Activated CD4-positive, alpha-beta memory T cell treated with anti-CD3 and anti-CD28 coated beads, Interleukin-2, amount 10 ng/mL, durations not matched to agents 7 days and 5 days (primary cell): ENCODE measurements around the gene ABCG1. TPM values are rescaled to one million over a fixed set of nuclear protein-coding genes. Genes with fewer than 3 reads are reported as not detected.
A peak's percentile ranks its signal among the peaks of the same experiment; 100 is the strongest.

ENCODE experiments used
- CTCF ChIA-PET: fragments of 350-600 bp; sonication (Branson Sonifier 250); formaldehyde crosslinking; loops from one replicate; lab custom pipeline; 2021; ENCODE audit warnings: antibody characterized with exemption, inconsistent platforms; lab: Charles Lee
- POLR2A ChIA-PET: fragments of 350-600 bp; sonication (Branson Sonifier 250); formaldehyde crosslinking; loops from one replicate; lab custom pipeline; 2021; ENCODE audit warnings: antibody characterized with exemption; lab: Charles Lee
- DNase-seq: peaks from one replicate; pipeline ENCODE4 v3.0.0-alpha.2; 2020
- H3K27ac Mint-ChIP-seq: one replicate; pipeline ENCODE4 v1.8.0; 2021; ENCODE audit warnings: mild to moderate bottlenecking, mixed read lengths
- H3K27me3 Mint-ChIP-seq: one replicate; pipeline ENCODE4 v1.8.0; 2021; ENCODE audit warnings: mixed read lengths
- H3K36me3 Mint-ChIP-seq: one replicate; pipeline ENCODE4 v1.8.0; 2021; ENCODE audit warnings: low read depth, mixed read lengths
- H3K4me1 Mint-ChIP-seq: one replicate; pipeline ENCODE4 v1.8.0; 2021; ENCODE audit warnings: mixed read lengths
- H3K4me3 Mint-ChIP-seq: one replicate; pipeline ENCODE4 v1.8.0; 2021; ENCODE audit warnings: mild to moderate bottlenecking, mixed read lengths
- H3K9me3 Mint-ChIP-seq: one replicate; pipeline ENCODE4 v1.8.0; 2021; ENCODE audit warnings: mixed read lengths
- total RNA-seq, 2 experiments: library from RNA; stranded (reverse); gene quantifications; one replicate each; pipeline ENCODE4 v1.2.3, GENCODE V29; 2021

ABCG1 gene
- total RNA-seq, 2 experiments from 2014 or later, result 23.7 to 25.3 TPM

DNA sequence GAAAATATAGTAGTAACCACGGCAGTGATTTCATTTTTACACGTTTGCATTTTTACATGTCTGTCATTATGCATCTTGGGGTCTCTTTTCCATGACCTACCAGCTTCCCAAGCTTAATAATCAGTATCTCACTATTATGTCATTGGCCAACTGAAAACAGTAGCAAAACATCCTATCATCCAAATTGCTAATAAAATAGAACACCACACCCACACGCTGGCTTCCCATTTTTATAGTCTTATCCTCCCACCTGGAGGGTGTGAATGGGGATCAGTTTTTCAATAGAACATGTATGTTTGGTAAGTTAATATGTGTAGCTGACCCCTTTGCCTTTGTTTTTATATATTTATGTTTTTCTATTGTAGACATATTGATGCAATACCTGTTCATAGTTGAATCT is 84.5 kb downstream of the ABCG1 start:
- H3K4me3 Mint-ChIP-seq, result no peak overlapping the region
- H3K36me3 Mint-ChIP-seq, result no peaks in the 10 kb centered on the region
- CTCF ChIA-PET, result interaction anchor here (1.3 kb wide), 1 partner anchor 44 kb away, joined by 3 read pairs; no protein-coding TSS in a partner anchor
- H3K27me3 Mint-ChIP-seq, result peaks cover 14% of the 10 kb centered on the region
- POLR2A ChIA-PET, result no interaction called here
- H3K4me1 Mint-ChIP-seq, result peaks cover 21% of the 10 kb centered on the region
- H3K27ac Mint-ChIP-seq, result no peak overlapping the region
- no peaks in the 10 kb centered on the region for H3K9me3 Mint-ChIP-seq
- no peak for DNase-seq

GRCh38 chr21:42304556-42305454 is 85.9 kb downstream of the ABCG1 start:
- Mint-ChIP-seq H3K36me3 (no peaks in the 10 kb centered on the region), H3K27ac (no peak overlapping the region), H3K4me1 (peaks cover 10% of the 10 kb centered on the region), H3K27me3 (peaks cover 16% of the 10 kb centered on the region), H3K9me3 (no peaks in the 10 kb centered on the region), H3K4me3 (no peak overlapping the region)
- DNase-seq, result no peak
- ChIA-PET POLR2A (no interaction called here), CTCF (interaction anchor here (0.7 kb wide), 1 partner anchor 234 kb away, joined by 3 read pairs; no protein-coding TSS in a partner anchor)

DNA sequence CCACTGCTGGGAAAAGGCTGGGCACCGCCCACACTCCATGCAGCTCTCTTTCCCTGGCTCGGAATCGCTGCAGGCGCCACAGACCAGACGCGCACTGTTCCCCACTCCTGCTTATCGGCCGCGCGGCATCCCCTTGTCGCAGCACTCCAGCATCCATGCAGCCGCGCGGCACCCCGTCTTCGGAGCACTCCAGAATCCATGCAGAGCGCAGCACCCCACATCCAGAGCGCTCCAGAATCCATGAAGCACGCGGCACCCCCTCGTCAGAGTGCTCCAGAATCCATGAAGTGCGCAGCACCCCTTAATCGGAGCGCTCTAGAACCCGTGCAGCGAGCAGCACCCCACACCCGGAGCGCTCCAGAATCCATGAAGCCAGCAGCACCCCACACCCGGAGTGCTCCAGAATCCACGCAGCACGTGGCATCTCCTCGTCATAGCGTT is 86.8 kb downstream of the ABCG1 start:
- no peaks in the 10 kb centered on the region for H3K36me3 Mint-ChIP-seq
- ChIA-PET CTCF (no interaction called here), POLR2A (no interaction called here)
- peaks cover 16% of the 10 kb centered on the region for H3K27me3 Mint-ChIP-seq
- H3K9me3 Mint-ChIP-seq, result no peaks in the 10 kb centered on the region
- no peak overlapping the region for H3K4me3 Mint-ChIP-seq
- no peak overlapping the region for H3K27ac Mint-ChIP-seq
- H3K4me1 Mint-ChIP-seq, result peaks cover 3% of the 10 kb centered on the region
- DNase-seq, result no peak

GRCh38 chr21:42306366-42307035 is 87.6 kb downstream of the ABCG1 start:
- POLR2A ChIA-PET, result no interaction called here
- CTCF ChIA-PET, result no interaction called here
- Mint-ChIP-seq H3K9me3 (no peaks in the 10 kb centered on the region), H3K27ac (no peak overlapping the region), H3K4me1 (peaks cover 3% of the 10 kb centered on the region), H3K27me3 (peaks cover 16% of the 10 kb centered on the region), H3K36me3 (no peaks in the 10 kb centered on the region), H3K4me3 (no peak overlapping the region)
- DNase-seq, result no peak

GRCh38 chr21:42307106-42307505 is 88.2 kb downstream of the ABCG1 start:
- Mint-ChIP-seq H3K27me3 (peaks cover 16% of the 10 kb centered on the region), H3K4me3 (no peak overlapping the region), H3K4me1 (peaks cover 3% of the 10 kb centered on the region), H3K27ac (no peak overlapping the region), H3K36me3 (no peaks in the 10 kb centered on the region), H3K9me3 (no peaks in the 10 kb centered on the region)
- CTCF ChIA-PET, result no interaction called here
- DNase-seq, result no peak
- POLR2A ChIA-PET, result no interaction called here

DNA sequence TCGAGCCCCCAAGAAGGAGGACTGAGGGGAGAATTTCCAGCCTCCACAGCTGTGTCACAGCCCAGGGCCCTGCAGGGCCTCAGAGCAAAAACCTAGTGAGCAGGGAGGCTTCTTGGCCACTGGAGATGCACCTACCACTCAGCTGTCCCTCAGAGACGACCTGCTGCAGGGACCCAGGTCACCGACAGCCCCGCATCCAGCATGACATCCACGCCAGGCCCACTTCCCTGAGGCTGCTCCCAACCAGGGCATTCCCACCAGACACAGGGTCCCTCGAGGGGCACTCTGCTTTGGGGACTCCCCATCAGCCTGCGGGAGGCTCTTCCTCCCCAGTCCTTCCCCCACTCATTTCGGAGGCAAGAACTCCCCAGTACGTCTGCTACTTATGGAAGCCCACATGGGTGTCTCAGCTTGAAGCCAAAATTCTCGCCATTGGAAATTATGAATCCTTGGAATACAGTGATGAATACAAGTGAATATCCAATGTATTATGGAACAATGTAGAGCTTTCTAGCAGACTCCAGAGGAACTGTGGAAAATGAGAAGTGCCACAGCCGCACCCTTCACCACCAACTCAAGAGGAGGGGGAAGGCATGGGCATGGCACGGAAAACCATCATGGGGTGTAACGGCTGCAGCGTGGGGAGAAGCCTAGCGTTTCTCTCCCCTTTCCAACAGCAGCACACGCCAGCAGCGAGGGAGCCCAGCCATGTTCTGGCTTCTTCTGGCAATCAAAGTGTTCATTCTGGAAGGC is 89.4 kb downstream of the ABCG1 start:
- Mint-ChIP-seq H3K9me3 (no peaks in the 10 kb centered on the region), H3K4me3 (no peak overlapping the region), H3K36me3 (no peaks in the 10 kb centered on the region), H3K27me3 (peaks cover 16% of the 10 kb centered on the region), H3K27ac (no peak overlapping the region), H3K4me1 (peaks cover 3% of the 10 kb centered on the region)
- ChIA-PET CTCF (interaction anchor here (1.0 to 1.6 kb wide), 4 partner anchors 23 to 146 kb away, joined by 3 to 6 read pairs (median 3); no protein-coding TSS in a partner anchor), POLR2A (no interaction called here)
- DNase-seq, result no peak

DNA sequence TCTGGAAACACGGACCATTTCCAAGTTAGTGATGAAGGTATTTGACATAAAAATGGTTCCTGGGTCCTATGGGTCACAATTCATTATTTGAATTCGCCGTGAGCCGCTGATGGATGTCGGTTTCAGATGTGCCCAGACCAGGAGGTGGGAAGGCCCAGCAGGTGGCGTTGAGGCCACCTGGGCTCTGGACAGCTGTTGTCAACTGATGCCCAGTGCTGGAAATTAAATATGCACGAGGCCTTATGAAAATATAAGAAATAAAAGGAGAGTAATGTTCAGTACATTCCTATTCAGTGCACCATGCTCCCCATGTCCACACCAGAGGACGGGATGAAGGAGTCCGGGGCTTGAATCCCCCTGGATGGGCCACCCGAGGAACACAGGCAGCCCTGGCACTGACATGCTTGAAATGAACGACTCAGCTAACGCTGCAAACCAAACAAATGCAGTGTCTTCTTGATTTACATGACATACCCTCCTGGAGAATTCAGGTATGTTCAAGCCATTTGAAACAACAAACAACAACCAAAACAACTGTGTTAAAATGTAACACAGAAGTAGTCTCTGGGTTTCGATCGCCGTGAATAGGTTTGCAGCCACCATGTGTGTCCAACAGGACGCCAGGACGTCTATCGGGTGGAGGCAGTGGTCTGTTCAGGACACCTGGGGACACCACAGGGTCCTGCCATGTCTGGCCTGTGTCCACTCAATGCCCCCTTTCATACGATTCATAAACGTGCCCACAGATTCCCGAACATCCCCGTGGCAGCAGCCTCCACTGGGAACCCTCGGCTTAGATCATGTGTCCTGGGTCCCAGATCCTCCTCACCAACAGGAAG is 90.2 kb downstream of the ABCG1 start:
- CTCF ChIA-PET, result interaction anchor here (0.6 to 2.7 kb wide), 20 partner anchors 10 to 424 kb away, joined by 3 to 15 read pairs (median 4); partner anchors contain the start of gene UBASH3A
- no peak for DNase-seq
- Mint-ChIP-seq H3K9me3 (no peaks in the 10 kb centered on the region), H3K27ac (no peak overlapping the region), H3K36me3 (no peaks in the 10 kb centered on the region), H3K4me1 (peaks cover 3% of the 10 kb centered on the region), H3K4me3 (no peak overlapping the region), H3K27me3 (peaks cover 16% of the 10 kb centered on the region)
- POLR2A ChIA-PET, result interaction anchor here (1.2 kb wide), 1 partner anchor 95 kb away, joined by 3 read pairs; no protein-coding TSS in a partner anchor

- Mint-ChIP-seq H3K27me3 (peaks cover 16% of the 10 kb centered on the region), H3K27ac (no peak overlapping the region), H3K4me3 (no peak overlapping the region), H3K4me1 (peaks cover 3% of the 10 kb centered on the region), H3K9me3 (no peaks in the 10 kb centered on the region), H3K36me3 (no peaks in the 10 kb centered on the region)
- peak; percentile 76 for DNase-seq
- CTCF ChIA-PET, result interaction anchor here (0.6 to 2.7 kb wide), 23 partner anchors 9 to 425 kb away, joined by 3 to 15 read pairs (median 3); partner anchors contain the start of gene UBASH3A
- POLR2A ChIA-PET, result interaction anchor here (1.2 kb wide), 1 partner anchor 95 kb away, joined by 3 read pairs; no protein-coding TSS in a partner anchor
These were observed 90.8 kb downstream of the ABCG1 start for GRCh38 chr21:42309753-42310213.

DNA sequence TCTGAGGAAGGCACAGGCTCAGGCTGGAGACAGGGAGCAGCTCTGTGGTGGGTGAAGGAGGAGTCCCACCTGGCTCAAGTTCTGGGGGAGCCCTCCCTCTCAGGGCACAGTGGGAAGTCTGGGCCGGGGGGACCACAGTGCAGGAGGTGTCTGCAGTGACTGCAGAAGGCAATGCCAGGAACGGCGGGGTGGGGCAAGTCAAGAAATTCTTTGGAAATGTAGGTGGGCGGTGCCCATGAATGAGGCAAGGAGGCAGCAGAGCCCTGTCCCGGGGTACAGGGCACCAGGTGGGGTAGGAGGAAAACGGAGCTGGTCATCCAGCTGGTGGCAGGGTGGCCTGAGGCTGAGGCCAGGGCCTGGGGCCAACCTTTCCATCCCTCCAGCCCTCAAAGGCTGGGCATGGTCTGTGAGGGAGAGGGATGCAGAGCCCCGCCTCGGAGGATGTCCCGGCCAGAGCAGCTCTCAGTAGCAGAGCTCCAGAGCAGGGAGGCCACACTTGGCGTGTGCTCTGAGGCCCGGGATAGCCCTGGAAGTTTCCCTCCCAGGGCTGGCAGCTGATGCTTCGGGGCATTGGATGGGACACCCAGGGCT is 91.6 kb downstream of the ABCG1 start:
- no peaks in the 10 kb centered on the region for H3K9me3 Mint-ChIP-seq
- no peak for DNase-seq
- H3K4me1 Mint-ChIP-seq, result peaks cover 3% of the 10 kb centered on the region
- H3K4me3 Mint-ChIP-seq, result no peak overlapping the region
- peaks cover 16% of the 10 kb centered on the region for H3K27me3 Mint-ChIP-seq
- POLR2A ChIA-PET, result interaction anchor here (1.2 kb wide), 1 partner anchor 94 kb away, joined by 3 read pairs; no protein-coding TSS in a partner anchor
- CTCF ChIA-PET, result interaction anchor here (0.5 to 2.7 kb wide), 19 partner anchors 8 to 612 kb away, joined by 3 to 15 read pairs (median 4); partner anchors contain the start of gene UBASH3A
- H3K27ac Mint-ChIP-seq, result no peak overlapping the region
- H3K36me3 Mint-ChIP-seq, result no peaks in the 10 kb centered on the region

- H3K27ac Mint-ChIP-seq, result no peak overlapping the region
- ChIA-PET CTCF (interaction anchor here (0.5 to 2.7 kb wide), 13 partner anchors 9 to 611 kb away, joined by 3 to 15 read pairs (median 4); partner anchors contain the start of gene UBASH3A), POLR2A (no interaction called here)
- no peaks in the 10 kb centered on the region for H3K9me3 Mint-ChIP-seq
- H3K4me3 Mint-ChIP-seq, result no peak overlapping the region
- no peak for DNase-seq
- peaks cover 16% of the 10 kb centered on the region for H3K27me3 Mint-ChIP-seq
- no peaks in the 10 kb centered on the region for H3K36me3 Mint-ChIP-seq
- H3K4me1 Mint-ChIP-seq, result peaks cover 3% of the 10 kb centered on the region
These were observed 92.2 kb downstream of the ABCG1 start for GRCh38 chr21:42311160-42311559.
